Prostate gland (tissue), 2 donors: ENCODE measurements around the gene MEA1.

ENCODE experiments used
- CTCF ChIP-seq, 4 experiments: fragments of 200-600 bp in 2 of 4; fragments of 450-650 bp in 2 of 4; sonication (generic) in 2 of 4; IDR thresholded peaks; 1 replicate in 3 of 4; 2 replicates in 1 of 4; pipeline ENCODE4 v1.5.1; 2016 to 2019; ENCODE audit warnings: antibody characterized with exemption in 4 of 4, mild to moderate bottlenecking in 2 of 4, moderate library complexity in 2 of 4
- POLR2A ChIP-seq: fragments of 450-650 bp; IDR thresholded peaks from one replicate; pipeline ENCODE4 v1.6.1; 2016; ENCODE audit warnings: antibody characterized with exemption, mild to moderate bottlenecking

- TF ChIP-seq CTCF (IDR thresholded peaks at IDR 0.05) (no peak), POLR2A (no peak)
Observed at GRCh38 chr6:42962096-42962495, 51.6 kb downstream of the MEA1 start.
